T-helper 2 cell treated with Interferon-gamma antibody and Interleukin-4, amounts not matched to agents 100 ng/mL and 5 ng/mL, for 36 hours (primary cell): ENCODE measurements around the gene DDX39A. TPM values are rescaled to one million over a fixed set of nuclear protein-coding genes. Genes with fewer than 3 reads are reported as not detected.

Source experiments
- intact Hi-C: fragments of 100-400 bp; cut with micrococcal nuclease; formaldehyde crosslinking; loops from one replicate; pipeline ENCODE4 v1.15.1; 2023
- total RNA-seq: library from RNA; stranded (reverse); gene quantifications from 2 replicates; pipeline ENCODE4 v1.2.3, GENCODE V29; 2022

The DDX39A gene
- total RNA-seq, 1 donor from 2014 or later, result 287 TPM

GRCh38 chr19:14434543-14435319, 15.6 kb upstream of the DDX39A start:
- intact Hi-C loops, result loop anchor here (5.0 kb wide), 1 partner anchor 38 kb away; no protein-coding TSS in a partner anchor

- intact Hi-C loops, result loop anchor here (2.0 to 5.0 kb wide), 3 partner anchors 15 to 53 kb away; partner anchors contain the start of gene DDX39A
Measured at GRCh38 chr19:14433554-14434501, 14.7 kb upstream of the DDX39A start.

DNA sequence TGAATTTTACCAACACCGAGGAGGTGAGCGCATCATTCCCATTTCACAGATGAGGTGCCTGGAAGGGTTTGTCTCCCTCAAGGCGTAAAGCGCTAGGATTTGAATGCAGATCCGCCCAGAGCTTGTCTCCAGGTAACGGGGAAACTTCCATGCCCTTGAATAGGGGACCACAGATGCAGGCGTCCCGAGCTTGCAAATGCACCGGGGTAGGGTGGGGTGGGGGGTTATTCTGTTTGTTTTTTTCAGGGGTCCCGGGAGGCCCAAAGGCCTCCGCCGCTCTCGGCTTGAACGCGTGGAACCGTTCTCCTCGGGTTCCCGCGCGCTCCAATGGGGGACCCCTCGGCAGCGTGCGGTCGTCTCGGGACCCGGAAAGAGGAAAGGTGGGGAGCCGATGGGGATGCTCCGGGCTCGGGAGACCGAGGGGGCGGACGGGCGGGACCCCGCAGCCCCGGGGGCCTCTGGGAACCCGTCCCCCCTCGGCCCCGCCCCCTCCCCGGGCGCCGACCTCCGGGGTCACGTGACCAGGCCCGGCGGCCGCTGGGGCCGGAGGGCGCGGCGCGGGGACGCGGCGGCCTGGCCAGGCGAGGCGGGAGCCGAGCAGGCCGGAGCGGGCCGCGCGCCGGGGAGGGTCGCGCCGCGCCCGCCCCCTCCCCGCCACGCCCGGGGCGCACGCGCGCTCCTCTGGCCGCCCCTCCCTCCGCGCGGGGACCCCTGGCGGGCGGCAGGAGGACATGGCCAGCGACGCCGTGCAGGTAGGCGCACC, 13.8 kb upstream of the DDX39A start, which contains the start of gene PKN1:
Gene PKN1 (plus strand): TSS at position 516 of the 763 bp plus-strand sequence. CDS start 216 bp downstream, at position 732.
- intact Hi-C loops, result loop anchor here (2.0 to 5.0 kb wide), 3 partner anchors 14 to 54 kb away; partner anchors contain the start of gene DDX39A

- intact Hi-C loops, result loop anchor here (5.0 kb wide), 1 partner anchor 42 kb away; no protein-coding TSS in a partner anchor
Measured at GRCh38 chr19:14430712-14431111, 11.6 kb upstream of the DDX39A start.

GRCh38 chr19:14428882-14429416, 9.8 kb upstream of the DDX39A start:
- intact Hi-C loops, result no loop called here

DNA sequence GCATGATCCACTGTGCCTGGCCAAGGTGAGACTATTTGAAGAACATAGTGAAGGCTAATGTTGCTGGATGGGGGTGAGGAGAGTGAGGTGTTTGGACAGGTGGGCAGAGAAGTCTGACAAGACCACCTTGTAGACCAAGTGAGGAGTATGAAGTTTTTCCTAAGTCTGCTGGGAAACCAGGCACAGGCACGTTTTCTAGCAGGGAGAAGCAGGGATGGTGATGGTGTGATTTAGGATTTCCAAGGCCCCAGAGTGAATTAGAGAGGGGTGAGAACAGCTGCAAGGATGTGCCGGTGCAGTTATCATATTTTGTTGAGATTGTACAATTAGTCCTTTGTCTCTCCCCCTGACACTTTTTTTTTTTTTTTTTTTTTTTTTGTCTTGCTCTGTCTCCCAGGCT, 8.3 kb upstream of the DDX39A start:
- intact Hi-C loops, result no loop called here

- intact Hi-C loops, result no loop called here
Measured at GRCh38 chr19:14425696-14426138, 6.6 kb upstream of the DDX39A start.

GRCh38 chr19:14418856-14419105, 360 bp downstream of the DDX39A start:
- intact Hi-C loops, result loop anchor here (1.0 to 5.0 kb wide), 4 partner anchors 14 to 282 kb away; partner anchors contain the start of genes ADGRE5, ASF1B, DNAJB1 and PKN1

GRCh38 chr19:14416817-14417231, 2.3 kb downstream of the DDX39A start:
- intact Hi-C loops, result loop anchor here (5.0 kb wide), 1 partner anchor 35 kb away; the partner anchor contains the start of gene ADGRE5

- intact Hi-C loops, result loop anchor here (5.0 kb wide), 1 partner anchor 33 kb away; the partner anchor contains the start of gene ADGRE5
Measured at GRCh38 chr19:14414926-14415690, 4.0 kb downstream of the DDX39A start.

DNA sequence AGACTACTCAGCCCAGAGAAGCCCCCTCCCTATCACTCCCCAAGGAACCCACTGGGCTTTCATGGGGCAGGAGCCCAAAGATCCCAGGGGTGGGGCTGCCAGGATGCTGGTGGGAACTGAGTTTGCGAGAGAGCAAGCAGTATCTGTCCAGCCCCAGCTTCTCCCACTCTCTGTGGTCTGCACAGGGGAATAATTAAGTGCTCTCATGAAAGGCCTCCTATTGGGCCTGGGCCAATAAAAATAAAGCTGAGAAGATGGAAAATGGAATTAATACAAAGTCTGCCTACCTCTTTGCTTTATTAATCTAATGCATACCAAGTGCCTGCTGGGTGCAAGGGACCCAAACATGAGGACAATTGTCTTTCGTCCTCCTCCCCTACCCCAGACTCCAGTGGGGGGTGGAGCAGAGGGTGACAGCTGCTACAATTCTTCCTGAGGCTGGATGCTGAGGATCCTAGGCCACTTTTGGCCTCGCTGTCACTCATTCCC, 5.4 kb downstream of the DDX39A start:
- intact Hi-C loops, result no loop called here

DNA sequence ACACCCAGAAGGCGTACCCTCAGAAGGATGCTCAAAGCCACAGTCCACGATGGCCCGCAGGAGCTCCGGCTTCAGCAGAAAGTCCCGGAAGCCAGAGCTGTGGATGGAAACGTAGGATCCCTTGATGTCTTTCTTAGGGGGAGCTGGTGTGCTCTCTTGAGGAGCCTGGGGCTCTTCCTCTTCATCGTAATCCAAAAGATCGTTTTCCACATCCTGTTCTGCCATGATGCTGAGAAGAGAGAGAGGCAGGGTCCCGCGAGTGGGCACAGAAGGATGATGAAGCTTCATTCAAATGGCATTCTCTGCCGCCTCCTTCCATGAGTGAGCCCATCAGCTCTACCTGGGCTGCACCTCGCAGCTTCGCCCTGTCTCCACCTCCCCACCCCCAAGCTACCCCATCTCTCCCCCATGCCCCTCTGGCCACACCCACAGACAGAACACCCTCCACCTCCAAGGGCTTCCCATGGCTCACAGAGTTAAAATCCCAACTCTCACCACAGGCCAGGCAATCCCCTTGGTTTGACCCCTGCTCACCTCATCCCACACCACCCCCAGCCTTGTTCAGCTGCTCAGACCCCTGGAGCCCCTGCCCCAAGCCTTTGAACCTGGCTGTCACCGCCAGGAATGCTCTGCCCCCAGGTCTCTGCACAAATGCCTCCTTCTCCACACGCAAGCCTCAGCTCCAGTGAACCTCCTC, 6.0 kb downstream of the DDX39A start:
- intact Hi-C loops, result no loop called here

- intact Hi-C loops, result no loop called here
Measured at GRCh38 chr19:14412324-14412995, 6.7 kb downstream of the DDX39A start.

DNA sequence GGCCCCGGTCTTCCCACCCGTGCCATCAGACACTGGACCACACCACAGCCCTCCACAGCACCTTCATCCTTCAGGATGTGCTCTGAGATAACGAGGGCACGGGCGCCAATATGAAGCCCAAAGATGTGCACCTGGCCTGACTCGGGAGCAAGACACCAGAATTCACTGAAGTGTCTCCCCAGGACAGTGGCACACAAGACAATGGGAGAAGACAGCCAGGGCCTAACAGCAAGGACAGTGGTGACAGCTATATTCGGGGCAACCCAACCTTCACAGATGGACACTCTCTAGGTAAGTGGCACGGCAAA, 7.2 kb downstream of the DDX39A start:
- intact Hi-C loops, result no loop called here

DNA sequence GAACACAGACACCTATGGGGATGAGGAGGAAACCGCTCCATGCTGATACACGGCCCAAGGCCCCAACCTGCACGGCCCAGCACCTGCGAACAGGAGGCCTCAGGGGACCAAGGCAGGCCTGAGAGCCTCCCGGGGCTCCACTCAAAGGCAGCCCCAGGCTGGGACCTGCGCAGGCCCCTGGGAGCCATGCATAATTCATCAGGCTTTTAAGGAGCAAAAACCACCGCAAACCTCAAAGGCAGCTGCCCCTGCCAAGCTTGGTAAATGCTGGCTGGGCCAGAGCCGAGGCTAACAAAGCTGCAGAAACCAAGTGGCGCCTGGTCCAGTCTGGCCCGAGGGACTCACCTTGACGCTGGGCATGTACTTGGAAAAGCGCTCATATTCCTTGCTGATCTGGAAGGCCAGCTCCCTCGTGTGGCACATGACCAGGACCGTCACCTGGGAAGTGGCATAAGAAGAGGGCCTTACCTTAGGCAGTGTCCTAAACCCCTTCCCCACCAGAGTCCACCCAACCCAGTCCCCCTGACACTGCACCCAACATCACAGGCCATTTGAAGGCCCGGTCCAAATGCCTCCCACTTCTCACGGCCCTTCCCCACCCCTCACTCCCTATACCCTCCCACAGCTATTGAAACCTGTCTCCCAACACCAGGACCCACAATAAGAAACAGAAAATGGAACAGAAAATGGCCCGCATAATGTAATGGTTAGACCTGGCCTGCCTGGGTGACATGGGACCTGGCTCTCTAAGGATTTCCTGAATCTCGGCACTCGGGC, 7.8 kb downstream of the DDX39A start:
- intact Hi-C loops, result no loop called here

DNA sequence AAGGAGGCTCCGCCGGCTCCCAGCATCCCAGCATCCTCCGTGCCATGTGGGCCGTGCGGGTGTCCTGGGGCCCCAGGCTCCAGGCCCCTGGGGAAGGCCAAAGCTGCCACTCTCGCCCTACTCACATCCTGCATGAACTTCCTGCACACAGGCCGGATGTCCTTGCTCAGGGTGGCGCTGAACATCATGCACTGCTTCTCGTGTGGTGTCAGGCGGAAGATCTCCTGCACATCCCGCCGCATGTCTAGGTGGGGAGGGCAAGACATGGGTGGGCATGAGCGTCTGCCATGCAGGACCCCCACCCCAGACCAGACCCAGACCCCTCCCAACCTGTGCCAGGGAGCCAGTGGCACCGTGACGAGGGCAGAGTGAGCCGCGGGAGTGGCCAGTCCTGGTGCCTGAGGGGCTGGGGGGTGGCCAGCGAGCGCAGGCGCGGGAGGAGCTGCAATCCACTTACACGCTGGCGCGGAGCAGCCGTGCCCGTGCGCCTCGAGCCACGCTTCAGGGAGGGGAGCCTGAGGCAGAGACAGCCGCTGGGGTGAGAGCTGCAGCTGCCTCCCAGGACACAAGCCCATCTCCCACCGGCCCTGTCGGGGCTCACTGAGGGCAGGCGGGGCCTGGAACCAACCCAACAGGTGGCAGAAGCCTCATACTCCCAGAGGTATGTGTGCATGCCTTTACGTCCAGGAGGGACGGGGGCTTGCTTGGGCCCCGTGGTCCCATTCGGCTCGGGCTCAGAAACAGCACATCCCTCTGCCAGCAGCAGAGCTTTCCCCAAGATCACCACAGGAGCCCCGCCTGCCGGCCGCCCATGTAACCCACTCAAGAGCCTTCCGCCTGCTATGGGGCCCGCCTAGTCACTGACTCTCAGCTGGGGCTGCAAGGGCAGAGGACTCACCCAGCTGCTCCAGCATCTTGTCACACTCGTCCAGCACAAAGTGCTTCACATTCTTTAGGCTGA, 8.8 kb downstream of the DDX39A start:
- intact Hi-C loops, result no loop called here
